Activated CD8-positive, alpha-beta T cell treated with anti-CD3 and anti-CD28 coated beads for 36 hours (primary cell): Measurements from ENCODE around the gene PRIMPOL. TPM values are rescaled to one million over a fixed set of nuclear protein-coding genes. Genes with fewer than 3 reads are reported as not detected.

ENCODE experiments used
- ATAC-seq: fragments of 200-7000 bp; cut with Tn5 transposase; one replicate; pipeline ENCODE4 v1.10.0; 2021; ENCODE audit warnings: mild to moderate bottlenecking, moderate library complexity
- CTCF ChIA-PET: fragments of 350-600 bp; sonication (Branson Sonifier 250); formaldehyde crosslinking; loops from one replicate; lab custom pipeline; 2021; ENCODE audit warnings: antibody characterized with exemption; lab: Charles Lee
- POLR2A ChIA-PET: fragments of 350-600 bp; sonication (Branson Sonifier 250); formaldehyde crosslinking; loops from one replicate; lab custom pipeline; 2021; ENCODE audit warnings: antibody characterized with exemption; lab: Charles Lee
- DNase-seq: peaks from one replicate; pipeline ENCODE4 v3.0.0-alpha.2; 2020
- H3K27ac Mint-ChIP-seq: one replicate; pipeline ENCODE4 v1.8.0; 2021; ENCODE audit warnings: mild to moderate bottlenecking, mixed read lengths
- H3K27me3 Mint-ChIP-seq: one replicate; pipeline ENCODE4 v1.8.0; 2021; ENCODE audit warnings: mixed read lengths
- H3K36me3 Mint-ChIP-seq: one replicate; pipeline ENCODE4 v1.8.0; 2021; ENCODE audit warnings: low read depth, mixed read lengths
- H3K4me1 Mint-ChIP-seq: one replicate; pipeline ENCODE4 v1.8.0; 2021; ENCODE audit warnings: low read depth, mixed read lengths
- H3K4me3 Mint-ChIP-seq: one replicate; pipeline ENCODE4 v1.8.0; 2021; ENCODE audit warnings: mild to moderate bottlenecking, moderate library complexity, mixed read lengths
- H3K9me3 Mint-ChIP-seq: one replicate; pipeline ENCODE4 v1.8.0; 2021; ENCODE audit warnings: mixed read lengths
- CTCF ChIP-seq: fragments of 200-600 bp; IDR thresholded peaks from one replicate; pipeline ENCODE4 v1.8.0; 2022; ENCODE audit warnings: antibody characterized with exemption, mild to moderate bottlenecking
- intact Hi-C: fragments of 100-400 bp; cut with micrococcal nuclease; formaldehyde crosslinking; loops from one replicate; pipeline ENCODE4 v1.10.0; 2022
- total RNA-seq, 2 experiments: library from RNA; stranded (reverse); gene quantifications; one replicate each; pipeline ENCODE4 v1.2.3, GENCODE V29; 2021

PRIMPOL gene
- total RNA-seq, 2 experiments from 2014 or later: 16.9 to 17.3 TPM

GRCh38 chr4:184706453-184706852 is 56.9 kb downstream of the PRIMPOL start:
- ChIA-PET CTCF (interaction anchor here (0.7 to 1.8 kb wide), 3 partner anchors 9 to 20 kb away, joined by 3 to 5 read pairs (median 3); no protein-coding TSS in a partner anchor), POLR2A (interaction anchor here (1.0 kb wide), 1 partner anchor 24 kb away, joined by 3 read pairs; no protein-coding TSS in a partner anchor)
- intact Hi-C loops: no loop called here
- Mint-ChIP-seq H3K27me3 (no peaks in the 10 kb centered on the region), H3K27ac (no peak overlapping the region), H3K4me3 (no peak overlapping the region), H3K36me3 (peaks cover 67% of the 10 kb centered on the region), H3K9me3 (no peaks in the 10 kb centered on the region), H3K4me1 (peaks cover 10% of the 10 kb centered on the region)
- ATAC-seq (no peak), DNase-seq (no peak)
- TF ChIP-seq CTCF: no peak

- intact Hi-C loops: no loop called here
- Mint-ChIP-seq H3K36me3 (peaks cover 60% of the 10 kb centered on the region), H3K27ac (no peak overlapping the region), H3K27me3 (no peaks in the 10 kb centered on the region), H3K4me1 (no peaks in the 10 kb centered on the region), H3K9me3 (no peaks in the 10 kb centered on the region), H3K4me3 (no peak overlapping the region)
- TF ChIP-seq CTCF: no peak
- ChIA-PET POLR2A (no interaction called here), CTCF (no interaction called here)
- DNase-seq (no peak), ATAC-seq (no peak)
Observed at GRCh38 chr4:184712322-184712721, 62.8 kb downstream of the PRIMPOL start.

- Mint-ChIP-seq H3K4me3 (no peak overlapping the region), H3K27ac (no peak overlapping the region), H3K36me3 (peaks cover 64% of the 10 kb centered on the region), H3K27me3 (no peaks in the 10 kb centered on the region), H3K4me1 (no peaks in the 10 kb centered on the region), H3K9me3 (no peaks in the 10 kb centered on the region)
- POLR2A ChIA-PET: interaction anchor here (1.3 kb wide), 1 partner anchor 11 kb away, joined by 3 read pairs; no protein-coding TSS in a partner anchor
- CTCF ChIA-PET: interaction anchor here (0.9 to 1.6 kb wide), 2 partner anchors 13 to 35 kb away, joined by 3 to 4 read pairs; no protein-coding TSS in a partner anchor
- DNase-seq: no peak
- intact Hi-C loops: no loop called here
- ATAC-seq: no peak
- no peak for TF ChIP-seq CTCF
Observed at GRCh38 chr4:184713887-184714286, 64.3 kb downstream of the PRIMPOL start.

GRCh38 chr4:184715526-184715925 is 66.0 kb downstream of the PRIMPOL start:
- H3K4me1 Mint-ChIP-seq: no peaks in the 10 kb centered on the region
- TF ChIP-seq CTCF: no peak
- H3K27me3 Mint-ChIP-seq: no peaks in the 10 kb centered on the region
- H3K36me3 Mint-ChIP-seq: peaks cover 65% of the 10 kb centered on the region
- no peak overlapping the region for H3K27ac Mint-ChIP-seq
- no peak for DNase-seq
- intact Hi-C loops: no loop called here
- ChIA-PET POLR2A (interaction anchor here (1.0 kb wide), 1 partner anchor 13 kb away, joined by 3 read pairs; no protein-coding TSS in a partner anchor), CTCF (interaction anchor here (0.8 to 1.3 kb wide), 2 partner anchors 9 to 19 kb away, joined by 3 to 4 read pairs; no protein-coding TSS in a partner anchor)
- no peak overlapping the region for H3K4me3 Mint-ChIP-seq
- no peak for ATAC-seq
- H3K9me3 Mint-ChIP-seq: peaks cover 1% of the 10 kb centered on the region

GRCh38 chr4:184719407-184719806 is 69.9 kb downstream of the PRIMPOL start:
- no peak for TF ChIP-seq CTCF
- CTCF ChIA-PET: interaction anchor here (1.5 kb wide), 1 partner anchor 24 kb away, joined by 3 read pairs; no protein-coding TSS in a partner anchor
- intact Hi-C loops: no loop called here
- Mint-ChIP-seq H3K9me3 (peaks cover 13% of the 10 kb centered on the region), H3K4me3 (no peak overlapping the region), H3K36me3 (peaks cover 81% of the 10 kb centered on the region), H3K27ac (no peak overlapping the region), H3K27me3 (no peaks in the 10 kb centered on the region), H3K4me1 (peaks cover 8% of the 10 kb centered on the region)
- POLR2A ChIA-PET: interaction anchor here (1.3 to 1.9 kb wide), 4 partner anchors 9 to 20 kb away, joined by 3 to 7 read pairs (median 3); no protein-coding TSS in a partner anchor
- no peak for ATAC-seq
- DNase-seq: no peak
